ENCODE measurements around the gene NR1I2. TPM values are rescaled to one million over a fixed set of nuclear protein-coding genes. Genes with fewer than 3 reads are reported as not detected.

The NR1I2 gene
- total RNA-seq, 4 donors from 2014 or later = 0.21 to 0.62 TPM; not detected in 2

DNA sequence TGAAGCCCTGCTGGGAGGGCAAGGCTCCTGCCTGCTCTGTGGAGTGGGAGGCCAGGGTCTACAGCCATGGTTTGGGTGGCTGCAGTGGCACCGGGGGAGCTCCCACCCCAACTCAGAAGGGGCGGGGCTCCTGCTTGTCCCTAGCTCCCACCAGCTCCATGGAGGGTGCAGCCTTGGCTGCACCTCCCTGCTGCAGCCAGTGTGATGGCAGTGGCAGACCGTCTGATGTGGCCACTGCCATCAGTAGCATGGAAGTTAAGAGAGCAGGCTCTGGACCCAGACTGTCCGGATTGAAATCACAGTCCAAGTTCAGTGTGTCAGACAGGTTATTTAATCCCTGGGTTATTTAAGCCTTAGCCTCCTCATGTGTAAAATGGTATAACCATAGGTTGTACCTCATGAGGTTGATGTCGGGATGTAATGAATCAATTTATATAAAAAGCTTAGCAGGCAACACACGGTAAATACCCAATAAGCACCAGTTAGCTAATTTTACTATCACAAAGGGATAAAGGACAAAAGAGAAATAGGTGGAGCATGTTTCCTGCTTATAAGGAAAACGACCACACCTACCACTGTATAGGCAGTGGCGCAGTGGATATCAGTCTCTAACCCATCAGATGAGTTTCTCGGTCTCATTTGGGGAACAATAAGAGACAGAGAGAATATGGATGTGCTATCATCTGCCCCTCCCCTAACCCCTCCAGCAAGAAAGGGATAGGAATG is 13.1 kb upstream of the NR1I2 start:
- intact Hi-C loops (cut with DNase I; ENCODE audit: low total_unique reads) = no loop called here

DNA sequence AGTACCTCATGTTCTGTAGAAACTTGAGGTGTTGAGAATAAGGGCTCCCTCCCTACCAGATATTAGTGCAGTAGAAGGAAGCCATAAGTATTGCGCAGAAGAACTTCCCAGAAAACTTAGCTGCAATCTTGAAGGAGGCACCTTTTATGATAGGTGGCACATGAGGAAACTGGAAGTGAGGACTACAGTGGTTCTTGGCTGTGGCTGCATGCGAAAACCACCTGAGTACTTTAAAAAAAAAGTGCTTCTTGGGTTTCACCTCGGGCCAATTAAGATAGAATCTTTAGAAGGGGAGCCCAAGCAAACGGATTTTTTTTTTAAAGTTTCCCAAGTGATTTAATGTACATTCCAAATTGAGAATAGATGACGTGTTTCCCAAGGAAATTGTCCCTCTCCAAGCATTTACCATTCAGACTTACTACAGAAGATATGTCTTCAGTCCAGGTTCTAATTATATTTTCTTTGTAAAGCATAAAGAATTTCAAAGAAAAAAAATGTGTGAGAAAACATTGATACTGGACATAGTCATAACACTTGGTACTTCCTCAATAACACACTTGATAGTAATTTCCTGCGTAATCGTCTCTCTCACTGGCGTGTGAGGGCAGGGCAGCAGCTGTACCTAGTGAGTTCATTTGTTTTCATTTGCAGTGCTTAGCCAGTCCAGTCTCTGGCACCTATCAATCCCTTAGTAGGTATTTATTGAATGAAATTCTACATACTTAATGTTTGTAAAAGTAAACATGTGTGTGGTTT is 12.3 kb upstream of the NR1I2 start:
- no peak for DNase-seq
- Histone ChIP-seq H3K36me3 (no peaks in the 10 kb centered on the region), H3K27ac (no peak overlapping the region), H3K27me3 (no peaks in the 10 kb centered on the region), H3K9me3 (no peaks in the 10 kb centered on the region), H3K4me3 (no peak overlapping the region), H3K4me1 (no peaks in the 10 kb centered on the region)
- TF ChIP-seq, protein P1, sequence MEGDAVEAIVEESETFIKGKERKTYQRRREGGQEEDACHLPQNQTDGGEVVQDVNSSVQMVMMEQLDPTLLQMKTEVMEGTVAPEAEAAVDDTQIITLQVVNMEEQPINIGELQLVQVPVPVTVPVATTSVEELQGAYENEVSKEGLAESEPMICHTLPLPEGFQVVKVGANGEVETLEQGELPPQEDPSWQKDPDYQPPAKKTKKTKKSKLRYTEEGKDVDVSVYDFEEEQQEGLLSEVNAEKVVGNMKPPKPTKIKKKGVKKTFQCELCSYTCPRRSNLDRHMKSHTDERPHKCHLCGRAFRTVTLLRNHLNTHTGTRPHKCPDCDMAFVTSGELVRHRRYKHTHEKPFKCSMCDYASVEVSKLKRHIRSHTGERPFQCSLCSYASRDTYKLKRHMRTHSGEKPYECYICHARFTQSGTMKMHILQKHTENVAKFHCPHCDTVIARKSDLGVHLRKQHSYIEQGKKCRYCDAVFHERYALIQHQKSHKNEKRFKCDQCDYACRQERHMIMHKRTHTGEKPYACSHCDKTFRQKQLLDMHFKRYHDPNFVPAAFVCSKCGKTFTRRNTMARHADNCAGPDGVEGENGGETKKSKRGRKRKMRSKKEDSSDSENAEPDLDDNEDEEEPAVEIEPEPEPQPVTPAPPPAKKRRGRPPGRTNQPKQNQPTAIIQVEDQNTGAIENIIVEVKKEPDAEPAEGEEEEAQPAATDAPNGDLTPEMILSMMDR (IDR thresholded peaks at IDR 0.05) = no peak
- no peak for TF ChIP-seq POLR2A (IDR thresholded peaks at IDR 0.05)
- intact Hi-C loops (cut with DNase I; ENCODE audit: low total_unique reads) = no loop called here

More for the DNA sequence above, 13.1 kb upstream of the NR1I2 start:
- no peak for DNase-seq
- no peaks in the 10 kb centered on the region for H3K4me1 ChIP-seq
- no peaks in the 10 kb centered on the region for H3K9me3 ChIP-seq
- H3K27ac ChIP-seq = no peak overlapping the region
- H3K4me3 ChIP-seq = no peak overlapping the region
- TF ChIP-seq, protein P1 (IDR thresholded peaks at IDR 0.05) = no peak
- no peak for TF ChIP-seq POLR2A (IDR thresholded peaks at IDR 0.05)
- no peaks in the 10 kb centered on the region for H3K36me3 ChIP-seq
- H3K27me3 ChIP-seq = no peaks in the 10 kb centered on the region

DNA sequence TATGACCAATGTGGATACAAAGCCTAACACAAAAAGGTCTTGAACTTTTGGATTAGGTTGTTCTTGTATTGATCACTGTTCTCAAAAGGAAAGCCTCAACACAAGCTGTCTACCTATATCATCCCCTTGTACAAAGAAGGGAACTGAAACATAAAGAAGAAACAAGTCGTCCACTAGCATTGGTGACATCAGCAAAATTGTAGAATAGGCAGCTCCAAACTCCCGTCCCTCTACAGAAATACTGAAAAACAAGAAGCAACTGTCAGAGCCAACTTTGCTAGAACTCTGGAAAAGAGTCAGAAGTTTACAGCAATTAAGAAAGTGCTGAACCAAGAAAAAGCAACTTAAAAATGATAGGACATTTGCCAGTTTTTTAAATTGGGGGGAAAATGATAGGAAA is 7.5 kb upstream of the NR1I2 start:
- no peaks in the 10 kb centered on the region for H3K4me1 ChIP-seq
- no peak overlapping the region for H3K27ac ChIP-seq
- no peak for TF ChIP-seq POLR2A (IDR thresholded peaks at IDR 0.05)
- TF ChIP-seq, protein P1 (IDR thresholded peaks at IDR 0.05) = no peak
- no peak overlapping the region for H3K4me3 ChIP-seq
- H3K9me3 ChIP-seq = no peaks in the 10 kb centered on the region
- H3K27me3 ChIP-seq = no peaks in the 10 kb centered on the region
- intact Hi-C loops (cut with DNase I; ENCODE audit: low total_unique reads) = no loop called here
- DNase-seq = no peak
- H3K36me3 ChIP-seq = no peaks in the 10 kb centered on the region

DNA sequence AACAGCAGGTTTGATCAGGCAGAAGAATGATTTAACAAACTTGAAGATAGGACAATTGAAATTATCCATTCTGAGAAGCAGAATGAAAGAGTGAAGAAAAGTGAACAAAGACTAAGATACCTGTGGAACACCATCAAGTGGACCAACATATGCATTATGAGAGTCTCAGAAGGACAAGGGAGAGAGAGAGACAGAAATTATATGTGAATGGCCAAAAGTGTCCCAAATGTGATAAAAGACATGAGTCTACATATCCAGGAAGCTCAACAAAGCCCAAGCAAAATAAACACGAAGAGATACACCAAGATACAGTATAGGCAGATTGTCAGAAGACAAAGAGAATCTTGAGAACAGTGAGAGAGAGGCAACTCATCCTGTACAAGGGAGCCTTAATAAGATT is 5.6 kb upstream of the NR1I2 start:
- Histone ChIP-seq H3K27me3 (no peaks in the 10 kb centered on the region), H3K36me3 (no peaks in the 10 kb centered on the region), H3K4me1 (no peaks in the 10 kb centered on the region), H3K27ac (no peak overlapping the region), H3K9me3 (no peaks in the 10 kb centered on the region), H3K4me3 (no peak overlapping the region)
- no peak for TF ChIP-seq POLR2A (IDR thresholded peaks at IDR 0.05)
- intact Hi-C loops (cut with DNase I; ENCODE audit: low total_unique reads) = no loop called here
- DNase-seq = no peak

DNA sequence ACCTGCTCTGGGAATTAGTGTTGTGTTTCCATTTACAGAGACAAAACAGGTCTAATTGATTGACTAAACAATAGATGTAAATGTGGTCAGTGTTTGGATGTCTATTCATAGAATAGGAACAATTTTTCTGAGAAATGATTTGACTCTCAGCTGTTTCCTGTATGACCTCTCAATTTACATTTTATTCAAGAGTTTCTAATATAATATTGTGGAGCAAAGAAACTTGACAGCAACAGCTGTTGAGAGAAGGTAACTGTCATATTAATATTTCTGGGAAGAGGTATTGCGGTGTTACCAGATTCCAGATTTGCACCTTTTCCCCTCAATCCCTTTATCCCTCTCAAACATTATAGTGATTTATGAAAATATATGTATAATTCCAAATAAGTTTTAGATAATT is 3.7 kb upstream of the NR1I2 start:
- H3K4me3 ChIP-seq = no peak overlapping the region
- no peaks in the 10 kb centered on the region for H3K9me3 ChIP-seq
- intact Hi-C loops (cut with DNase I; ENCODE audit: low total_unique reads) = no loop called here

More for the DNA sequence above, 3.7 kb upstream of the NR1I2 start:
- DNase-seq = no peak
- no peaks in the 10 kb centered on the region for H3K27me3 ChIP-seq
- H3K36me3 ChIP-seq = no peaks in the 10 kb centered on the region
- H3K27ac ChIP-seq = no peak overlapping the region
- H3K4me1 ChIP-seq = no peaks in the 10 kb centered on the region
- TF ChIP-seq, protein P1 (IDR thresholded peaks at IDR 0.05) = no peak
- no peak for TF ChIP-seq POLR2A (IDR thresholded peaks at IDR 0.05)

Measured in uterus (tissue), 4 donors.